ENCODE measurements around the gene WAPL.

The WAPL gene

DNA sequence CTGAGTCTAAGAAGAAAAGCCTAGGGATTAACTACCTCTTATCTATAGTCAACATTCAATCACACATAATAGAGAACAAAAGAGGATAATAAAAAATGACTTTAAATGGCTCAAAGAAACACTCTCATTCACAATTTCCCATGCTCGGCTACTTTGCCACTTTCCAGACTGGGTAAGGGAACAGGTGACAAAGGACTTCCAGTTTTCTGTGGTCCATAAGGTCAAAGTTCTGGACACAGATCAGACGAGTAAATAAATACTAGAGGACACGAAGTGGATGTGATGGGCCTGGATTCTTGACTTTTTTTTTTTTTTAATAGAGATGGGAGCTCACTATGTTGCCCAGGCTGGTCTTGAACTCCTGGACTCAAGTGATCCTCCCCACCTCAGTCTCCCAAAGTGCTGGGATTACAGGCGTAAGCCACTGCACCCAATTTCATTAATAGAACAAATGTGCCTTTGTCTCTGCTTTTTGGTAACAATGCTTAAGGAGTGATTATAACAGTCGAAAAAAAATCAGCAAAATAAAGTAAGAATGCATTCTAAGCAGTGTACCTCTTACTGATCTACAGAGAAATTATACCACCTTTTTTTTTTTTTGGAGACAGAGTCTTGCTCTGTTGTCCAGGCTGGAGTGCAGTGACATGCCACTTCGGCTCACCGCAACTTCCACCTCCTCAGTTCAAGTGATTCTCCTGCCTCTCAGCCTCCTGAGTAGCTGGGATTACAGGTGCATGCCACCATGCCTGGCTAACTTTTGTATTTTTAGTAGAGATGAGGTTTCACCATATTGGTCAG is 70.6 kb downstream of the WAPL start:
- no peak for DNase-seq

DNA sequence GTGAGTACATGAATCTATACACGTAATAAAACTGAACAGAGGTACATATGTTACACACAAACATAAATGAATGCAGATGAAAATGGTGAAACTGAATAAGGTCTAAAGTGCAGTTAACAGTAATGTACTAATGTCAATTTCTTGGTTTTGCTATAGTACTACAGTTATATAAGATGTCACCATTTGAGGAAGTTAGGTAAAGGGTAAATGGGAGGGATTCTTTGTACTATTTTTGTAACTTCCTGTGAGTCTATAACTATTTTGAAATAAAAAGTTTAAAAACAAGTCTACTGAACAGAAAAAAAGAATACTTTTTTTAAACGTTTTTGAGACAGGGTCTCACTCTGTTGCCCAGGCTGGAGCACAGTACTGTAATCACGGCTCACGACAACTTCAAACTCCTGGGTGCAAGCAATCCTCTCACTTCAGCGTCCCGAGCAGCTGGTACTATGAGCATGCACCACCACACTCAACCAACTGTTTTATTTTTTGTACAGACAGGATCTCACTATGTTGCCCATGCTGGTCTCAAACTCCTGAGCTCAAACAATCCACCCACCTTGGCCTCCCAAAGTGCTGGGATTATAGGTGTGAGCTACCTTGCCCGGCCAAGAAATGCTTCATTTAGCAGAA is 71.5 kb downstream of the WAPL start:
- DNase-seq, result no peak

DNA sequence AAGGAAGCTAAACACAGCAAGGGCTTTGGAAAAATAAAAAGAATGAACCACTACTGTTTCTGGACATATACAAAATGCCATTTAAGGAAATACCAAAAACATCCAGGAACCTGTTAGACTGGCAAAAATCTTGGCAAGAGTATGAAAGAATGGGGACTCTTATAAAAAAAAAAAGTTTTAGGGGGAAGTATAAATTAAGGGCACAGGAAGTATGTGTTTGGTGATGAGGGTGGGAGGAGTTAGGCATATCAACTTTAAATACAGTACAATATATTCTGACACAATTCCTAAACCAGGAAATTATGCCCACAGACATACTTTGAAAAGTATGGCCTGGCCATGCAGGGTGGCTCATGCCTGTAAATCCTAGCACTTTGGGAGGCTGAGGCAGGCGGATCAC is 74.2 kb downstream of the WAPL start:
- no peak for DNase-seq

DNA sequence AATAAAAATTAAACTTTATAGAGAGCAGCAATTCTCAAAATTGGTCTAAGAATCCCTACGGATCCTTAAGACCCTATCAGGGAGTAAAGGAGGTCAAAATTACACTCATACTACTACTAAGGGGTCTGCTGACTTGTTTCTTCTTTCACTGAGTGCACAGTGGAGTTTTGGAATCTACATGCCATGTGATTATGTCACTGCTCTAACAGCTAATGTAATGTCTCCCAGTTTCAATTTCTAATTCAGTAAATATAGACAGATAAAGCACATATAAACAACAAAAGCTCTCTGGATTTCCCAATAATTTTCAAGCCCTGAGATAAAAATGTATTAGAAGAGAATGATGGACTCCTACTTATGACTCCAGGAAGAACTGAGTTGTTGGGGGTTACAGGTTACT is 74.6 kb downstream of the WAPL start:
- DNase-seq, result no peak

DNA sequence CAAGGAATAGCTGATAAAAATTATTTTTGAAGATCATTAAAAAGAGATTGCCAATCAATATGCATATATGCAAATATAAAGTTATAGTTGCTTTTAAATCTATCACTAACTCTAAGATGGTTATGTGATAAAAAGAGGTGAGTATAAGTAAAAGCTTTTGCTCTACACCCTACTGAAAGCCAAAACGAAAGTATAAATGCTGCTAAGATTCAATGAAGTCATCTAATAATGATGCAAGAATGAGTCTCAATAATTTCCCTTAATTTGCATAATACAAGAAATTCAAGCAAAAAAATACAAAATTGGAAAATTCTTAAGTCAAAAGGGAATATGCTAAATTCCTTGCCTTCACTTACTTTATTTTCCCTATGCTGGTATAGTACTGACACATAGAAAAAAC is 75.2 kb downstream of the WAPL start:
- no peak for DNase-seq

DNA sequence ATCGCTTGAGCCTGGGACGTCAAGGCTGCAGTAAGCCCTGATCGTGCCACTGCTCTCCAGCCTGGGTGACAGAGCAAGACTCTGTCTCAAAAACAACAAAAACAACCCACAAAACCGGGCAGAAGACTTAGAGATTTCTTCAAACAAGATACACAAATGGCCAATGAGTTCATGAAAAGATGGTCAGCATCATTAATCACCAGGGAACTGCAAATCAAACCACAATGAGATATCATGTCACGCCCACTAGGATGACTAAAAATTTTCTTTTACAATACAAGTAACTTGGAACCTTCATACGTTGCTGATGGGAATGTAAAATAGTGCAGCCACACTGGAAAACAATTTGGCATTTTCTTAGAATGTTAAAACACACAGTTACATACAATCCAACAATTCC is 77.7 kb downstream of the WAPL start:
- no peak for DNase-seq

DNA sequence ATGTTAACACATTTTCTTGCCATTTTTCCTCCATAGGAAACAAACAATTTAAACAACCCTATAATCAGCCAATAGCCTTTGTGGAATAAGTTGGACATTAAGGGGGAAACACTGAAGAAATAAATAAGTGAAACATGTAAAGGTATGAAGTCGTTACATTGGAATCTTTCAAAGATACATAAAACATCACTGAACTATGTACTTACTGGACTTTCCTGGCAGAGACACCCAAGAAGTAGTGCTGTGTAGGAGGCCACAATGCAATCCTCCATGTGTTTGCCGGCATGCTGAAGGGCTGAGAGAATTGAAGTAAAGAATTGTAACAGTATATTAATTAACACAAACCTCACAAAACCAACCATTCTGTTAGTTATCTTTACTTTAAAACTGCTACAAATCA is 78.5 kb downstream of the WAPL start:
- DNase-seq, result no peak

DNA sequence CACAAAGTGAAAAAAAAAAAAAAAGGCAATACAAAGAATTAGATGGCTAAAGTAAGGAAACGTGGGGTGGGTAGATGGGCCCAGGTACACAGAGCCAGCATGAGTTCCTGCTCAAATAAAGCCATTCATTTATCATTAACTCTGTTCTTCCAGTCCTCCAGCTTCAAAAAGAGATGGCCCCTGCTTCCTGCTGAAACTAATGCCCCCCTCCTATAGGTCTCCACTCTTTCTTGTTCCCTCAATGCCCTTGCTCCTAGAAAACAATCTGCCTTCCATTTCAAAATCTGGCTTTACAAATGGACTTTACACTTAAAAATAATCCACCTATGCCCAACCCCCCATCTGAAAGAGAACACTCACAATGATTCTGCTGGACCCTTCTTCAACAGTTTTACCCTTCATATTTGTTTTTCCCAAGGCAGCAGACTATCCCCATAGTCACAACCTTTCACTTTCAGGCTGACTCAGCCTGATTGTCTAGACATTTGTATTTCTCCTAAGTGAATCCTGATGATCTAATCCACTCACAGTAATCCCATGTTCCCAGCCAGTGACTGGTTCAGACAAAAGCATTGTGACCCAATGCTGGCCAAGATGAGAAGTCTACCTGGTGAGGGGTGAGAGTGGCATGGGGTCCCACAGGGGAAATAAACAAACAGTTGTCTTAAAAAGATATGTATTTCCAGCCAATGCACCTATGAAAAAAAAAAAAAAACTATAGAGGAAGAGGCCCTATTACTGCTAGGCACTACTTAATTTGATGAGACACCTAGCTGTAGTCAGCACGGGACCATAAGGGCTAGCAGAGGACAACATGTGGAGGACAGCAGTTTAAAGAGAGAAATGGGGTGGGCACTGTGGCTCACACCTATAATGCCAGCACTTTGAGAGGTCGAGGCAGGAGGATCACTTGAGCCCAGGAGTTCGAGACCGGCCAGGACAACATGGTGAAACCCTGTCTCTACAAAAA is 80.4 kb downstream of the WAPL start:
- no peak for DNase-seq

DNA sequence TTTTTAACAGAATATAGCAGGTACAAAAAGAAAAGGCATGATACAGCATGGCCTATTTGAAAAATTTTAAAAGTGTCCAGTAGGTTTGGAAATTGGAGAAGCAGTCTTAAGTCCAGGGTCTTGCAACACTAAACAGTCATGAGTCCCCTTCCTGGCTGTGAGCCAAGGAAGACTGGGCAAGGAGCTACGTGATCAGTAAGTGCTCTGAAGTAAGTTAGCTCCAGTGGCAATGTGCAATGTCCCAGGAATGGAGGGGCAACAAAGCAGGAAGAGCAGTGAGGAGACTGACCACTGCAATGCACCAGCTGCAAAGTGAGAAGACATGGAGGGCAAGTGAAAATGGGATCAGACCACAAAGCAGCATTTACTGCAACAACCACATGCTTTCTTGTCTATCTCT is 82.0 kb downstream of the WAPL start:
- no peak for DNase-seq

DNA sequence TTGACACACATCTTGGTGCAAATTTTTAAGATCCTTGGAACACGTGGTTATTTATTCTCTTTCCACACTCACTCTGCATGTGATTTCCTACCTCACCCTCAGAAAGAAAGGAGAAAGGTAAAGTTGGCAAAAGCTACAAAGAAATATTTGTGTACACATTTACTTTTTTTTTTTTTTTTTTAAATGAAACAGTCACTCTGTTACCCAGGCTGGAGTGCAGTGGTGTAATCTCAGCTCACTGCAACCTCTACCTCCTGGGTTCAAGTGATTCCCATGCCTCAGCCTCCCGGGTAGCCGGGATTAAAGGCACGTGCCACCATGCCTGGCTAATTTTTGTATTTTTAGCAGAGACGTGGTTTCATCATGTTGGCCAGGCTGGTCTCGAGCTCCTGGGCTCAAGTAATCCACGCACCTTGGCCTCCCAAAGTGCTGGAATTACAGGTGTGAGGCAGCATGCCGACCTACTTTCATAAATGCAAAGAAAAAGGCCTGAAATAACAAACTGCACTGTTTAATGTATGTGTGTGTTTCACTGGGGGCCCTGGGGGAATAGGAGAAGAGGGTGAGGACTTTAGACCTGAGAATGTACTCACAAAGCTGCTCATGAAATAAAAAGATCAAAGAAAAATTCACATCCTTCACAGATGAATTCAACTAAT is 83.4 kb downstream of the WAPL start:
- DNase-seq, result no peak

DNA sequence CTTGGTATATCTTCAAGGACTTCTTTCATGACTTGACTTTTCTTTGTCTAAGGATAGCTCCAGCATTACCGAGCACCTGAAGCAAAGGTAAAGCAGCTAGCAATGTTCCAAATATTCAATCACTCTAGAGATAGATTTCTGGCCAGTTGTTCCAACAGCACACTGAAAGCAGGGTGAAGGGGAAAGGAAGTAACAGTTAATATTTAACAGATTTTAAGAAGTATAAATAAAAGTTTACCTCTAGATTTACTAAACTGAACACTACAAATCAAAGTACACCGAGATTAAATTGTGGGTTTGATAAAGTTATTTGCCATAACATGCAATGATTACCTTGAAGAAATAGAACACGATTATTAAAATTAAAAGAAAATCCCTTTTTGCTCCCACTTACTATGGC is 84.1 kb downstream of the WAPL start:
- no peak for DNase-seq

DNA sequence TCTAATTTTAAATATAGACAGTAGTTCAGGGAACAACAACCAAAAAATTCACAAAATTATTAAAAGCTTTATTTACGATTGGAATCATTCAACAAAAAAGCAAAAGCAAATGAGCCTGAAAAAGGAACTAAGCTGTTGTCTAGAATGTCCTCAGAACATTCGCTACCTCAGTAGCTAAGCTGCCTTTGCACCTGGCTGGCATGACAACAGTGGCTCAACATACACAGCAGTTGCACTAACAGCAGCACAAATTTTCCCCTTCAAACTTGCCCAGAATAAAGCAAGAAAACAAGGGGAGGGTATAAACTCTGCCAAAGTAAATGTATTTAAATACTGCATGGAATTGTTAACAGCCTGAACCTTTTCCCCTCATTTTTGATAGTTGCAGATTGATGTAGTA is 84.6 kb downstream of the WAPL start:
- DNase-seq, result no peak

DNA sequence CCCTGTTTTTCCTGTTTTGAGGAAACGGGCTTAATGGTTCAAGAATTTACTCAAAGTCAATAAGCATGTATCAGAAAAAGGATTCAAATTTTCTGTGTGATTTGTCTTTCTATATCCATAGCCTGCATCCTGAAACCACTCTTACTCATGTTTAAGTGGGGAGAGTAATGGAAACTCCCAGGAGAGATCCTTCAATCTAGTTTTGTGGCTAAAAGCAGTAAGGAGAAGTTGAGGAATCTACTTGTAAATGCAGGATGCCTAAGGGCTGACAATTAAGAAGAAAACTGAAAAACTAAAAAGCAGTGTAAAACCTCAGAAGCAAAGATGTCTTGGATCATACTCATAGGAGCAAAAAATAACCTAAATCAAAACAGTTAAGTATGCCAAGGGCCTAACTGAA is 86.9 kb downstream of the WAPL start:
- DNase-seq, result no peak

DNA sequence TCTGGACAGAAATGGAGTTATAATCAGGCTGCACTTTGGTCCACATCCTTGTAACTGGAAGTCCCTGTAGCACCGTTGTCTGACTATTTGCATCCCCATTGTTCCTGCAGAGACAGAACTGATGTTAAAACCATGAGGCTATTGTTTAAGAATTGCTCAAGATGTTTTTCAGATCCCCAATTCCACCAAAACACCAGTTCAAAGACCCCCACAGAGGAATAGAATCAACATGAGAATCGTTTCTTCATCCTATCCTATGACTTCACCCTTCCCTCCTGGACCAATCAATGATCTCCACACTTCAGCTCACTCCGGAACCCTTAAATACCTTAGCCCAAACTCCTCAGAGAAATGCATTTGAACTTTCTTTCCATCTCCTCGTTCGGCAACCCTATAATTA is 97.9 kb downstream of the WAPL start:
- DNase-seq, result no peak

DNA sequence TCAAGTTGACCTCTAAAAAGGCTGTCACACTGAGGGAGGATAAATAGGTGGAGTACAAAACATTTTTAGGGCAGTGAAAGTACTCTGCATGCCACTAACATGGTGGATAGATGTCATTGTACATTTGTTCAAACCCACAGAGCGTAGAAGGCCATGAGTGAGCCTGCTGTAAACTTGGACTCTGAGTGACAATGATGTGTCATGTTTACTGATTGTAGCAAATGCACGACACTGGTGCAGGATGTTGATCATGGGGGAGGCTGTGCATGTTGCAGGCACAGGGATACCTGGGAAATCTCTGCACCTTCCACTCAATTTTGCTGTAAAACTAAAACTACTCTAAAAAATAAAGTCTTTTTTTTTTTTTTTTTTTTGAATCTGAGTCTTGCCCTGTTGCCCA is 102.5 kb downstream of the WAPL start:
- DNase-seq, result no peak

DNA sequence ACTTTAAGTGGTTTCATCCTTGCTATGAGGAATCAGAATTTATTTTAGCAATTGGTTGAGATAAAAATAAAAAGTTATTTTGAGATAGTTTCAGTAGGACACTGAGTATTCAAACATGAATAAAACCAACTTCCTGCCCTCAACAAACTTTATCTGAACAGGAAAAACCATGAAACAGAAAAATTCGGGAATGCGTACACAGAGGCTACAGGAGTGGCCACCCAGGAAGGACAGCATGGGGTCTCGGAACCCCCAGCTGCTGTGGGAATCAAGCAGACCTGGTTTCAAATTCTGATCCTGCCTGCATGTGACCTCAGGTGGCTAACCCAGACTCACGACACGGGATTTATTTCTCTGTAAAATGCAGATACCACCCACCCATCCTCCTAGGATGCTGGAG is 106.0 kb downstream of the WAPL start:
- no peak for DNase-seq

DNA sequence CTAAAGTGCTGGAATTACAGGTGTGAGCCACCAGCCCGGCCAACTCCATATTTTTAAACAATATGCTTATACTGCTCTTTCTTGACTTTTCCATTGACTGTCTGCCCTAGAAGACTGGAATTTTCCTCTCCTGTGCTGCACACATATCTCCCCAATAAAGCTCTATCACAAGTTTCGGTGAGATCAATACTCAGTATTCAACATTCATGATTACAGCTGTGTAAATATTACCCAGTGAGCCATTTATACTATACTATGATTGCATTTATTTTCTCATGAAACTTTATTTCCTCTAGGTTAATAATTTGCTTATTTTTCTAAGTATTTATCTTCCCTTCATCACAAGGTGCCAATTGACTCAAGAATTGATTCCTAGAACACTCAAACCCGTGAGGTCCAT is 106.5 kb downstream of the WAPL start:
- DNase-seq, result no peak

DNA sequence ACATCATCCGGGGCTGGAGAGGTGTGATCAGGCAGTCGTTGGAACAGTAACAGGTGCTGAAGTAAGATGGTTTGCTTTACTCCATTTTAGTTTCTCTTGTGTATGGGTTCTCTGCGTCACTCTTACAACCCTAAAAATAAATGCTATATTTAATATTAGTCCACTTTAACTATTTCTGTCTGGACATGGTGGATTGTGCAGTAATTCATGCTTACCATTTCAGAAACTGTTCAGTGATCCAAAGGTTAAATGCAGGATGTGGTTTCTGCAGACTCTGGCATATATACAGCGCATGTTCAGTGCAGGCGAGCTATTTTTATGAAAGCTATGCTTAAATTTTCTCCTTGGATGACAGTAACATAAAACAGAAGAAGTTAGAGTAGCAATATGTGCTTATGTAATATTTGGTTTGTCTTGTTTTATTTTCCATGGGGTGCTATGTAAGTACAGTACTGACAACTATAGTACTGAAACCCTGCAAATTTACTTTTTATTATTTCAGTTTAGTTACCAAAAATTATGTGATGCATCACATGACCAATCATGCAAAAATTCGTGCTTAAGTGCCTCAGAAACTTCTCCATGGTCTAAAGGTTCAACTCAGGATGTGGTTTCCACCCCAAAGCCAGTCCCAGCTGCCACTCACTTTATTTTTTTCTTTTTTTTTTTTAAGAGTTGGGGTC is 108.4 kb downstream of the WAPL start:
- DNase-seq, result no peak

DNA sequence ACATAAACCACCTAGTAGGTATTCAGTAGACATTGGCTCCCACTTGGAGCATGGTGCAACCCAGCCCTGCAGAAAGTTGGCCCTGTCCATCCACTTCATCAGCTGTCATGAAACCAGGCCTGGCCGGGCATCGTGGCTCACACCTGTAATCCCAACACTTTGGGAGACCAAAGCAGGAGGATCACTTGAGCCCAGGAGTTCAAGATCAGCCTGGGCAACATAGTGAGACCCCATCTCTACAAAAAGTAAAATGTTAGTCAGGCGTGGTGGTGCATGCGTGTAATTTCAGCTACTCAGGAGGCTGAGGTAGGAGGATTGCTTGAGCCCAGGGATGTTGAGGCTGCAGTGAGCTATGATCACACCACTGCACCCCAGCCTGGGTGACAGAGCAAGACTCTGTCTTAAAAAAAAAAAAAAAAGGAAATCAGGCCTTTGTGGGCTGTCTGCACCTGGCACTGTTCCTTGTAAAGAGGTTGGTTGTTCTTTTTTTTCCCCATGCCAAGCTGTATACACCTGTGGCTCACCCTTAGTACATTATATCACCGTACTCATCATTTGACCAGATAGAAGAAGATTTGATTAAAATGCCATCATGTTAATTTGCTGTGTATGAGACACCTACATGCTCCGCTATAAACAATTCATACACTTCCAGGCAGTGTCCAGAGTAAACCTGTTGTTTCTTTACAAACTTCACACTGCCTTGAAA is 109.6 kb downstream of the WAPL start:
- no peak for DNase-seq

DNA sequence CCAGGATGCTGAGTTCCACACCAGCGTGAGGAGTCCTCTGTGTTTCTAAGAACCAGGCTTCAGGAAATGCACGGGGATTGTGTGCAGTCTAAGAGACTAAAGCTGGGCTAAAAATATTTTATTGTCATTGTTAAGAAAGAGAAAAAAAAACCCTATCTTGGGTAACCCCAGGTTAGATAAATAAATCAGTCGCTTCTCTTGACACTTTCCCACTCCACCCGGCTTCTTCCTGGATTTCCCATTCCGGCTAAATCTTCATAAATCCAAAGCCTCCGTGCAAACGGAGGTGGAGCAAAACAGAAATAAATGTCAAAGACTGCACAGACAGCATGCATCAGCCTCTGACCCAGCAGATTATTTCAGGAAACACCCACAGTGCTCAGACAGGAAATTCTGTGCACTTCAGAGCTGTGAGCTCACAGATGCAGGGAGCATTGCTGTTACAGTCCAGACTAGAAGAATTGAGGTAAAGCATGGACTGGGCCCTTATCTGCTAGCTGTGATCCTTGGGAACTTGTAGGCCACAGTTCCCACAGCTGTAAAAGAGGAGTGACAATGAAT is 110.2 kb downstream of the WAPL start:
- DNase-seq, result no peak

DNA sequence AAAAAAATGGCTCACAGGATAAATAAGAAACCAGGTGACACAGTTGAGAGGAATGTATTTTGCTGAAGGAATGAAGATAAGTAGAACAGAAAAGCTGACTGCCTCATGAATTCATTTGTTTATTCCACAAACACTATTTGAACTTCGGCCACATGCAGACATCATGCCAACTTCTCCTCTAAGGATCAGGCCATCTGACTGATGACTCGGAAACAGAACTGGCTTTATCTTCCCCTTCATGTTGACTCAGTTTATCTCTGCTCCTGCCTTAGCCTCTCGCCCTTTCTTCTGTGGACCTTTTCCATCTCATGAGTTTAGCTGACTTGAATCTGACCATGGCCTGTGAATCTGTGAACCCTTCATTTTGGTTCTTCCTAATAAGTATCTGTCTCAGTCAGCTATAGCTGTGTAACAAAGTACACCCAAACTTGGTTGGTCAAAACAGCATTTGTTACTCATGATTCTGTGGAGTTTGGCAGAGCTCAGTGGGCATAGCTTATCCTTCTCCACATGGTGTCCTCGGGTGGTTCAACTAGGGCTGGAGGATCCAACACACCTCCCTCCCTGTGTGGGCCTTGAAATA is 111.0 kb downstream of the WAPL start:
- no peak for DNase-seq
